ENCODE data around the gene CD48.

DNA sequence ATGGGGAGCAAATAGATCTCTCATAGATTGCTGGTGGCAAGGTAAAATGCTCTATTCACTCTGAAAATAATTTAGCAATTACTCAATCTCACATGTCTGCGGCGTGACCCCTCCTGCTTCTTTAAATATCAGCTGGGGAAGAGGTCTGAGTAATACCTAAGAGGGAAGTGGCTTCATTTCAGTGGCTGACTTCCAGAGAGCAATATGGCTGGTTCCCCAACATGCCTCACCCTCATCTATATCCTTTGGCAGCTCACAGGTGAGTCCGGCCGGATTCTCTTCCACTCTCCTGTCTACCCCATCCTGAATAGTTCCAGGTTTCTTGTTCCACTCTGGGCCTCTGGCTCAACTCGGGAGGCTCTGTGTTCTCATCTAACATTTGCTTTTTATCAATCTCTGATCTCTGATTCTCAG lies 27.5 kb upstream of the CD48 start, which contains the start of gene SLAMF7:
- TF ChIP-seq EZH2 (IDR thresholded peaks at IDR 0.05; ENCODE audit: borderline replicate concordance, low read depth, low read length, severe bottlenecking) (no peak), CTCF (IDR thresholded peaks at IDR 0.05; ENCODE audit: borderline replicate concordance, extremely low read depth, low read length, poor library complexity, severe bottlenecking) (no peak)

Measured in DND-41 (cell line).